ENCODE data around the gene AFAP1.

AFAP1 gene

DNA sequence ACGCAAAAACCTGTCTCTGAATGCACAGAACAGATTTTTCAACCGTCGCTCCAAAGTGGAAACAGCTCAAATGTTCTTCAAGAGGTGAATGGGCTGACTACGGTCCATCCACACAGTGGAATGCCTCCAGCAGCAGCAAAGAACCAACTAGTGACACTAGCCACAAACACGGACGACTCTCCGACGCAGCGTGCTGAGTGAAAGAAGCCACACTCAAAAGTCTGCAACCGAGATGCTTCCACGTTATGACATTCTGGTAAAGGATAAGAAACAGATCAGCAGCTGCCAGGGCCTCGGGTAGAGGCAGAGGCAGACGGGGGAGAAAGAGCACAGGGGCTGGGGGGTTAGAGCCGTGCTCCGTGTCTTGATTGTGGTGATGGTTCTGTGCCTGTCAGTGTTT is 125.2 kb downstream of the AFAP1 start:
- Histone ChIP-seq H3K9me3 (ENCODE audit: insufficient read depth, low read depth, low read length) (no peaks in the 10 kb centered on the region; the same call in 1 of the 2 replicates), H4K20me1 (ENCODE audit: insufficient read depth, low read length, poor library complexity, severe bottlenecking) (no peaks in the 10 kb centered on the region), H3K4me1 (ENCODE audit: insufficient read depth, low read length, poor library complexity, severe bottlenecking) (no peaks in the 10 kb centered on the region), H3K27me3 (ENCODE audit: insufficient read depth, low read length, poor library complexity, severe bottlenecking) (no peaks in the 10 kb centered on the region), H3K36me3 (ENCODE audit: insufficient read depth, low read length) (no peaks in the 10 kb centered on the region), H2AFZ (ENCODE audit: low read length) (no peak overlapping the region), H3K4me2 (ENCODE audit: low read depth, low read length, poor library complexity, severe bottlenecking) (no peak overlapping the region), H3K79me2 (ENCODE audit: insufficient read depth, low read length) (no peaks in the 10 kb centered on the region), H3K9ac (ENCODE audit: low read depth, low read length, poor library complexity, severe bottlenecking) (no peak overlapping the region), H3K9me2 (replicated peaks; ENCODE audit: low read depth, low read length) (no peaks in the 10 kb centered on the region), H3K4me3 (ENCODE audit: low read length, poor library complexity, severe bottlenecking) (no peak overlapping the region), H3F3A (ENCODE audit: low read depth) (no peaks in the 10 kb centered on the region)
- TF ChIP-seq, protein P1, sequence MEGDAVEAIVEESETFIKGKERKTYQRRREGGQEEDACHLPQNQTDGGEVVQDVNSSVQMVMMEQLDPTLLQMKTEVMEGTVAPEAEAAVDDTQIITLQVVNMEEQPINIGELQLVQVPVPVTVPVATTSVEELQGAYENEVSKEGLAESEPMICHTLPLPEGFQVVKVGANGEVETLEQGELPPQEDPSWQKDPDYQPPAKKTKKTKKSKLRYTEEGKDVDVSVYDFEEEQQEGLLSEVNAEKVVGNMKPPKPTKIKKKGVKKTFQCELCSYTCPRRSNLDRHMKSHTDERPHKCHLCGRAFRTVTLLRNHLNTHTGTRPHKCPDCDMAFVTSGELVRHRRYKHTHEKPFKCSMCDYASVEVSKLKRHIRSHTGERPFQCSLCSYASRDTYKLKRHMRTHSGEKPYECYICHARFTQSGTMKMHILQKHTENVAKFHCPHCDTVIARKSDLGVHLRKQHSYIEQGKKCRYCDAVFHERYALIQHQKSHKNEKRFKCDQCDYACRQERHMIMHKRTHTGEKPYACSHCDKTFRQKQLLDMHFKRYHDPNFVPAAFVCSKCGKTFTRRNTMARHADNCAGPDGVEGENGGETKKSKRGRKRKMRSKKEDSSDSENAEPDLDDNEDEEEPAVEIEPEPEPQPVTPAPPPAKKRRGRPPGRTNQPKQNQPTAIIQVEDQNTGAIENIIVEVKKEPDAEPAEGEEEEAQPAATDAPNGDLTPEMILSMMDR (conservative IDR thresholded peaks at IDR 0.05; ENCODE audit: low read length): no peak
- no peak for TF ChIP-seq EZH2phosphoT487 (IDR thresholded peaks at IDR 0.05; ENCODE audit: borderline replicate concordance)

DNA sequence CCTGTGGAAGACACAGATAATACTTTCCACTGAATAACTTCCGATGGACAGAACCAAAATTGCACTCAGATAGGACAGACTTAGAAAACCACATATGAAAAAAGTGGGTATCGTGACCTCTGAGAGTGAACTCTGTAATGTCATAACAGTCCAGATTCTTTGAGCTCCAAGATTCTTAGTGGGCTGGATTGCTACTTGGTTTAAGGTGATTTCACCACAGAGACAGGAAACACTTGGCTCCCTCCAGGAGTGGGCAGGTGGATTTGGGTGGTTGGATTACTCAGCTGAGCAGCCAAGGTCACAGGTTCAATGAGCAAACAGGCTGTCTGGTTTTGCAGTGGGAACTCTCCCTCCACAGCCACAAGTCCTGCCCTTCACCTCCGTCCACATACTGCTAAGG is 126.0 kb downstream of the AFAP1 start:
- no peaks in the 10 kb centered on the region for H3K36me3 ChIP-seq (ENCODE audit: insufficient read depth, low read length)
- no peaks in the 10 kb centered on the region for H3K4me1 ChIP-seq (ENCODE audit: insufficient read depth, low read length, poor library complexity, severe bottlenecking)
- H3K27me3 ChIP-seq (ENCODE audit: insufficient read depth, low read length, poor library complexity, severe bottlenecking): no peaks in the 10 kb centered on the region
- no peaks in the 10 kb centered on the region for H3F3A ChIP-seq (ENCODE audit: low read depth)
- no peaks in the 10 kb centered on the region for H4K20me1 ChIP-seq (ENCODE audit: insufficient read depth, low read length, poor library complexity, severe bottlenecking)
- no peak overlapping the region for H3K4me3 ChIP-seq (ENCODE audit: low read length, poor library complexity, severe bottlenecking)
- no peaks in the 10 kb centered on the region for H3K9me2 ChIP-seq (replicated peaks; ENCODE audit: low read depth, low read length)
- no peak for TF ChIP-seq EZH2phosphoT487 (IDR thresholded peaks at IDR 0.05; ENCODE audit: borderline replicate concordance)
- TF ChIP-seq, protein P1 (conservative IDR thresholded peaks at IDR 0.05; ENCODE audit: low read length): no peak
- no peak overlapping the region for H2AFZ ChIP-seq (ENCODE audit: low read length)
- no peaks in the 10 kb centered on the region for H3K79me2 ChIP-seq (ENCODE audit: insufficient read depth, low read length)
- H3K9ac ChIP-seq (ENCODE audit: low read depth, low read length, poor library complexity, severe bottlenecking): no peak overlapping the region
- no peaks in the 10 kb centered on the region; the same call in 1 of the 2 replicates for H3K9me3 ChIP-seq (ENCODE audit: insufficient read depth, low read depth, low read length)
- no peak overlapping the region for H3K4me2 ChIP-seq (ENCODE audit: low read depth, low read length, poor library complexity, severe bottlenecking)

GRCh38 chr4:7812921-7813320 is 126.7 kb downstream of the AFAP1 start:
- H3K9me3 ChIP-seq (ENCODE audit: insufficient read depth, low read depth, low read length): no peaks in the 10 kb centered on the region; the same call in 1 of the 2 replicates
- H3K4me3 ChIP-seq (ENCODE audit: low read length, poor library complexity, severe bottlenecking): no peak overlapping the region
- TF ChIP-seq, protein P1 (conservative IDR thresholded peaks at IDR 0.05; ENCODE audit: low read length): no peak
- no peak for TF ChIP-seq EZH2phosphoT487 (IDR thresholded peaks at IDR 0.05; ENCODE audit: borderline replicate concordance)
- no peak overlapping the region for H3K4me2 ChIP-seq (ENCODE audit: low read depth, low read length, poor library complexity, severe bottlenecking)
- H4K20me1 ChIP-seq (ENCODE audit: insufficient read depth, low read length, poor library complexity, severe bottlenecking): no peaks in the 10 kb centered on the region
- H3K79me2 ChIP-seq (ENCODE audit: insufficient read depth, low read length): no peaks in the 10 kb centered on the region
- H3K9me2 ChIP-seq (replicated peaks; ENCODE audit: low read depth, low read length): no peaks in the 10 kb centered on the region
- no peaks in the 10 kb centered on the region for H3K4me1 ChIP-seq (ENCODE audit: insufficient read depth, low read length, poor library complexity, severe bottlenecking)
- no peaks in the 10 kb centered on the region for H3K27me3 ChIP-seq (ENCODE audit: insufficient read depth, low read length, poor library complexity, severe bottlenecking)
- H3K9ac ChIP-seq (ENCODE audit: low read depth, low read length, poor library complexity, severe bottlenecking): no peak overlapping the region
- H2AFZ ChIP-seq (ENCODE audit: low read length): no peak overlapping the region
- H3K36me3 ChIP-seq (ENCODE audit: insufficient read depth, low read length): no peaks in the 10 kb centered on the region
- no peaks in the 10 kb centered on the region for H3F3A ChIP-seq (ENCODE audit: low read depth)

Data from Loucy (cell line).